ENCODE data around the gene CCL18. TPM values are rescaled to one million over a fixed set of nuclear protein-coding genes. Genes with fewer than 3 reads are reported as not detected.

CCL18 gene
- total and polyA plus RNA-seq, 10 of the 15 experiments (the other 5 are each of a cell fraction or from before 2014, with no cell fraction given): 0.26 TPM; not detected in 9

DNA sequence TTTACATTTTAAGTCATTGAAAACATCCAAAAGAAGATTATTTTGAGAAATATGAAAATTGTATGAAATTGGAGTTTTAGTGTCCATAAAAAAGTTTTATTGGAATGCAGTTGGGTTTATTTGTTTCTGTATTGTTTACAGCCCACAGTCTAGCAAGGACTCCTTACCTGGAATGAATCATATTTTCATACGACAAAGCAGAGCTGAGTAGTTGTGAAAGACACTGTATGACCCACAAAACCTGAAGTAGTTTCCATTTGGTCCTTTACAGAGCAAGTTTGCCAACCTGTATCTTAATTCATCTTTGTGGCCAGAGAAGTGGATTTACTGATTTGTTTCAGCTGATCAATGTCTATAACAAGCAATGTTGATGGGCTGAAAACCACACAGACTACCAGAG, 10.3 kb downstream of the CCL18 start (continued):
- TF ChIP-seq, protein P1, sequence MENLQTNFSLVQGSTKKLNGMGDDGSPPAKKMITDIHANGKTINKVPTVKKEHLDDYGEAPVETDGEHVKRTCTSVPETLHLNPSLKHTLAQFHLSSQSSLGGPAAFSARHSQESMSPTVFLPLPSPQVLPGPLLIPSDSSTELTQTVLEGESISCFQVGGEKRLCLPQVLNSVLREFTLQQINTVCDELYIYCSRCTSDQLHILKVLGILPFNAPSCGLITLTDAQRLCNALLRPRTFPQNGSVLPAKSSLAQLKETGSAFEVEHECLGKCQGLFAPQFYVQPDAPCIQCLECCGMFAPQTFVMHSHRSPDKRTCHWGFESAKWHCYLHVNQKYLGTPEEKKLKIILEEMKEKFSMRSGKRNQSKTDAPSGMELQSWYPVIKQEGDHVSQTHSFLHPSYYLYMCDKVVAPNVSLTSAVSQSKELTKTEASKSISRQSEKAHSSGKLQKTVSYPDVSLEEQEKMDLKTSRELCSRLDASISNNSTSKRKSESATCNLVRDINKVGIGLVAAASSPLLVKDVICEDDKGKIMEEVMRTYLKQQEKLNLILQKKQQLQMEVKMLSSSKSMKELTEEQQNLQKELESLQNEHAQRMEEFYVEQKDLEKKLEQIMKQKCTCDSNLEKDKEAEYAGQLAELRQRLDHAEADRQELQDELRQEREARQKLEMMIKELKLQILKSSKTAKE (IDR thresholded peaks at IDR 0.05; ENCODE audit: low read depth, poor library complexity, severe bottlenecking): peak; percentile 36
- TF ChIP-seq IRF4 (IDR thresholded peaks at IDR 0.05; ENCODE audit: low read depth, low read length) (peak; percentile 42), IKZF1 (conservative IDR thresholded peaks at IDR 0.05) (peak; percentile 26; the same call in 1 of the 2 replicates), KDM1A (IDR thresholded peaks at IDR 0.05; ENCODE audit: borderline replicate concordance) (no peak), YBX1 (IDR thresholded peaks at IDR 0.05) (no peak), ZNF207 (IDR thresholded peaks at IDR 0.05; ENCODE audit: borderline replicate concordance) (no peak), ATF7 (IDR thresholded peaks at IDR 0.05; ENCODE audit: low read depth) (no peak), IKZF2 (IDR thresholded peaks at IDR 0.05) (peak; percentile 49 to 51), TCF3 (IDR thresholded peaks at IDR 0.05; ENCODE audit: borderline replicate concordance, insufficient read depth, low read depth, low read length) (no peak), USF2 (IDR thresholded peaks at IDR 0.05; ENCODE audit: borderline replicate concordance, low read depth, low read length) (no peak), SREBF1 (IDR thresholded peaks at IDR 0.05; ENCODE audit: low read length) (no peak), RBBP5 (conservative IDR thresholded peaks at IDR 0.05) (no peak)
- TF ChIP-seq, protein P2, sequence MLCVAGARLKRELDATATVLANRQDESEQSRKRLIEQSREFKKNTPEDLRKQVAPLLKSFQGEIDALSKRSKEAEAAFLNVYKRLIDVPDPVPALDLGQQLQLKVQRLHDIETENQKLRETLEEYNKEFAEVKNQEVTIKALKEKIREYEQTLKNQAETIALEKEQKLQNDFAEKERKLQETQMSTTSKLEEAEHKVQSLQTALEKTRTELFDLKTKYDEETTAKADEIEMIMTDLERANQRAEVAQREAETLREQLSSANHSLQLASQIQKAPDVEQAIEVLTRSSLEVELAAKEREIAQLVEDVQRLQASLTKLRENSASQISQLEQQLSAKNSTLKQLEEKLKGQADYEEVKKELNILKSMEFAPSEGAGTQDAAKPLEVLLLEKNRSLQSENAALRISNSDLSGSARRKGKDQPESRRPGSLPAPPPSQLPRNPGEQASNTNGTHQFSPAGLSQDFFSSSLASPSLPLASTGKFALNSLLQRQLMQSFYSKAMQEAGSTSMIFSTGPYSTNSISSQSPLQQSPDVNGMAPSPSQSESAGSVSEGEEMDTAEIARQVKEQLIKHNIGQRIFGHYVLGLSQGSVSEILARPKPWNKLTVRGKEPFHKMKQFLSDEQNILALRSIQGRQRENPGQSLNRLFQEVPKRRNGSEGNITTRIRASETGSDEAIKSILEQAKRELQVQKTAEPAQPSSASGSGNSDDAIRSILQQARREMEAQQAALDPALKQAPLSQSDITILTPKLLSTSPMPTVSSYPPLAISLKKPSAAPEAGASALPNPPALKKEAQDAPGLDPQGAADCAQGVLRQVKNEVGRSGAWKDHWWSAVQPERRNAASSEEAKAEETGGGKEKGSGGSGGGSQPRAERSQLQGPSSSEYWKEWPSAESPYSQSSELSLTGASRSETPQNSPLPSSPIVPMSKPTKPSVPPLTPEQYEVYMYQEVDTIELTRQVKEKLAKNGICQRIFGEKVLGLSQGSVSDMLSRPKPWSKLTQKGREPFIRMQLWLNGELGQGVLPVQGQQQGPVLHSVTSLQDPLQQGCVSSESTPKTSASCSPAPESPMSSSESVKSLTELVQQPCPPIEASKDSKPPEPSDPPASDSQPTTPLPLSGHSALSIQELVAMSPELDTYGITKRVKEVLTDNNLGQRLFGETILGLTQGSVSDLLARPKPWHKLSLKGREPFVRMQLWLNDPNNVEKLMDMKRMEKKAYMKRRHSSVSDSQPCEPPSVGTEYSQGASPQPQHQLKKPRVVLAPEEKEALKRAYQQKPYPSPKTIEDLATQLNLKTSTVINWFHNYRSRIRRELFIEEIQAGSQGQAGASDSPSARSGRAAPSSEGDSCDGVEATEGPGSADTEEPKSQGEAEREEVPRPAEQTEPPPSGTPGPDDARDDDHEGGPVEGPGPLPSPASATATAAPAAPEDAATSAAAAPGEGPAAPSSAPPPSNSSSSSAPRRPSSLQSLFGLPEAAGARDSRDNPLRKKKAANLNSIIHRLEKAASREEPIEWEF (IDR thresholded peaks at IDR 0.05; ENCODE audit: insufficient replicate concordance, low read depth, low read length): no peak

All from GM12878 (cell line).